DOHH2 (cell line): ENCODE results near the gene SNAPC2.
A peak's percentile ranks its signal among the peaks of the same experiment; 100 is the strongest.

Experiments
- H3F3A ChIP-seq: fragments of 200-600 bp; sonication (generic), shearing (Covaris generic); 2 replicates; pipeline ENCODE4 v1.6.0; 2016; ENCODE audit warnings: antibody characterized with exemption, mild to moderate bottlenecking; ENCODE audit not compliant: control insufficient read depth, insufficient read depth
- H3K27ac ChIP-seq: fragments of 200-600 bp; sonication (generic); 2 replicates; pipeline ENCODE4 v1.5.1; 2014; ENCODE audit warnings: low read depth, mild to moderate bottlenecking, low read length, moderate library complexity
- H3K27me3 ChIP-seq: fragments of 200-600 bp; sonication (generic); 2 replicates; pipeline ENCODE4 v1.6.1; 2014; ENCODE audit warnings: mild to moderate bottlenecking, low read length, mixed read lengths; ENCODE audit not compliant: control insufficient read depth
- H3K36me3 ChIP-seq: fragments of 200-600 bp; sonication (generic); 2 replicates; pipeline ENCODE4 v1.6.1; 2014; ENCODE audit warnings: mild to moderate bottlenecking, low read length, moderate library complexity, mixed read lengths; ENCODE audit not compliant: control insufficient read depth
- H3K4me1 ChIP-seq: fragments of 200-600 bp; sonication (generic); 2 replicates; pipeline ENCODE4 v1.6.1; 2014; ENCODE audit warnings: mild to moderate bottlenecking, low read length, mixed read lengths; ENCODE audit not compliant: control insufficient read depth
- H3K4me2 ChIP-seq: fragments of 200-600 bp; sonication (generic); 2 replicates; pipeline ENCODE4 v1.6.0; 2014; ENCODE audit warnings: mild to moderate bottlenecking, low read length, moderate library complexity
- H3K4me3 ChIP-seq: fragments of 200-600 bp; sonication (generic); 2 replicates; pipeline ENCODE4 v1.5.1; 2014; ENCODE audit warnings: mild to moderate bottlenecking, low read length, mixed read lengths
- H3K79me2 ChIP-seq: fragments of 200-600 bp; sonication (generic); 2 replicates; pipeline ENCODE4 v1.6.1; 2014; ENCODE audit warnings: mild to moderate bottlenecking, low read length, mixed read lengths; ENCODE audit not compliant: control insufficient read depth
- H3K9me2 ChIP-seq: fragments of 200-600 bp; sonication (generic); replicated peaks from 2 replicates; pipeline ENCODE4 v1.6.1; 2014; ENCODE audit warnings: mild to moderate bottlenecking, low read length, mixed read lengths; ENCODE audit not compliant: control insufficient read depth
- H3K9me3 ChIP-seq: fragments of 200-600 bp; sonication (generic); 2 replicates; pipeline ENCODE4 v1.6.1; 2014; ENCODE audit warnings: antibody characterized with exemption, low read length, mixed read lengths; ENCODE audit not compliant: control insufficient read depth, insufficient read depth
- H4K20me1 ChIP-seq: fragments of 200-600 bp; sonication (generic); 2 replicates; pipeline ENCODE4 v1.6.0; 2014; ENCODE audit warnings: low read depth, mild to moderate bottlenecking, antibody characterized with exemption, low read length, moderate library complexity; ENCODE audit not compliant: control insufficient read depth, insufficient read depth
- CTCF ChIP-seq: fragments of 200-600 bp; sonication (generic); IDR thresholded peaks from one replicate; pipeline ENCODE4 v1.5.1; 2014; ENCODE audit warnings: antibody characterized with exemption, mild to moderate bottlenecking, low read depth, low read length; ENCODE audit not compliant: poor library complexity, severe bottlenecking
- EZH2phosphoT487 ChIP-seq: fragments of 200-600 bp; sonication (generic); IDR thresholded peaks from 2 replicates; pipeline ENCODE4 v1.6.1; 2017; ENCODE audit warnings: borderline replicate concordance, mild to moderate bottlenecking, antibody characterized with exemption, low read length, moderate library complexity, mixed read lengths

Gene SNAPC2

GRCh38 chr19:7940841-7941240 is 20.7 kb downstream of the SNAPC2 start:
- Histone ChIP-seq H3K79me2 (peaks cover 65% of the 10 kb centered on the region), H3K9me3 (no peaks in the 10 kb centered on the region), H3K27ac (no peak overlapping the region), H3K4me1 (peaks cover 22% of the 10 kb centered on the region), H3K9me2 (no peaks in the 10 kb centered on the region), H3F3A (no peaks in the 10 kb centered on the region; the same call in 1 of the 2 replicates), H3K27me3 (no peaks in the 10 kb centered on the region), H4K20me1 (peaks cover 4% of the 10 kb centered on the region; the same call in 1 of the 2 replicates), H3K4me3 (no peak overlapping the region), H3K36me3 (peaks cover 57% of the 10 kb centered on the region), H3K4me2 (no peak overlapping the region)
- TF ChIP-seq EZH2phosphoT487: no peak
- TF ChIP-seq CTCF: no peak

GRCh38 chr19:7941895-7942596 is 21.9 kb downstream of the SNAPC2 start:
- H3F3A ChIP-seq: no peaks in the 10 kb centered on the region; the same call in 1 of the 2 replicates
- TF ChIP-seq EZH2phosphoT487 (no peak), CTCF (no peak)
- peaks cover 4% of the 10 kb centered on the region; the same call in 1 of the 2 replicates for H4K20me1 ChIP-seq
- H3K4me1 ChIP-seq: peaks cover 22% of the 10 kb centered on the region
- H3K4me3 ChIP-seq: peak overlapping the region; percentile 98
- H3K27me3 ChIP-seq: no peaks in the 10 kb centered on the region
- H3K79me2 ChIP-seq: peaks cover 65% of the 10 kb centered on the region
- peaks cover 47% of the 10 kb centered on the region for H3K36me3 ChIP-seq
- no peak overlapping the region for H3K27ac ChIP-seq
- H3K9me3 ChIP-seq: no peaks in the 10 kb centered on the region
- H3K4me2 ChIP-seq: peak overlapping the region; percentile 76
- no peaks in the 10 kb centered on the region for H3K9me2 ChIP-seq

GRCh38 chr19:7942981-7943443 is 22.9 kb downstream of the SNAPC2 start:
- peak overlapping the region; percentile 98 for H3K4me3 ChIP-seq
- H3K9me2 ChIP-seq: no peaks in the 10 kb centered on the region
- peaks cover 4% of the 10 kb centered on the region; the same call in 1 of the 2 replicates for H4K20me1 ChIP-seq
- H3K27me3 ChIP-seq: no peaks in the 10 kb centered on the region
- H3K9me3 ChIP-seq: no peaks in the 10 kb centered on the region
- TF ChIP-seq EZH2phosphoT487 (no peak), CTCF (no peak)
- H3K27ac ChIP-seq: peak overlapping the region; percentile 69
- peak overlapping the region; percentile 76 for H3K4me2 ChIP-seq
- peaks cover 38% of the 10 kb centered on the region for H3K36me3 ChIP-seq
- peaks cover 60% of the 10 kb centered on the region for H3K79me2 ChIP-seq
- peaks cover 22% of the 10 kb centered on the region for H3K4me1 ChIP-seq
- H3F3A ChIP-seq: no peaks in the 10 kb centered on the region; the same call in 1 of the 2 replicates
